H1 (cell line): ENCODE data around the gene PLXDC2. TPM values are rescaled to one million over a fixed set of nuclear protein-coding genes. Genes with fewer than 3 reads are reported as not detected.

ENCODE experiments used
- BRCA1 ChIP-seq: IDR thresholded peaks from 2 replicates; pipeline ENCODE4 v1.6.1; 2012; ENCODE audit warnings: low read depth, low read length, improper control_type of control experiment
- RFX5 ChIP-seq: IDR thresholded peaks from 2 replicates; pipeline ENCODE4 v1.6.1; 2011; ENCODE audit warnings: low read depth, low read length, improper control_type of control experiment, borderline replicate concordance
- TCF12 ChIP-seq: IDR thresholded peaks from 2 replicates; pipeline ENCODE4 v1.6.1; 2011; ENCODE audit warnings: low read depth, mild to moderate bottlenecking, low read length
- polyA plus RNA-seq, 7 experiments: library from polyadenylated mRNA; depleted of rRNA in 3 of 7; stranded (reverse) in 5 of 7; unstranded in 2 of 7; fragments of >200 nt in 5 of 7; fragments of 200-250 nt in 2 of 7; gene quantifications; 1 replicate in 5 of 7; 2 replicates in 1 of 7; 4 replicates in 1 of 7; pipeline versions ENCODE4 v1.2.1 to v1.2.3, GENCODE V29; 2011 to 2013; ENCODE audit warnings: missing spikeins in 2 of 7, mixed read lengths in 2 of 7
- total RNA-seq: library from RNA; stranded (reverse); fragmentation: NEBNext Ultra II Directional; extraction: Animal tissue kit (Norgen Biotek cat#: 25700); gene quantifications from 2 replicates; pipeline ENCODE4 v1.2.1, GENCODE V29; 2021

Gene PLXDC2
- total and polyA plus RNA-seq, 2 of the 8 experiments (the other 6 are each of a cell fraction or from before 2014, with no cell fraction given), result 23.0 to 40.5 TPM

- TF ChIP-seq BRCA1 (no peak), RFX5 (no peak), TCF12 (no peak)
Measured at GRCh38 chr10:19778996-19779395, 37.2 kb upstream of the PLXDC2 start (continued).
